ENCODE results near the gene TIPARP.

TIPARP gene

DNA sequence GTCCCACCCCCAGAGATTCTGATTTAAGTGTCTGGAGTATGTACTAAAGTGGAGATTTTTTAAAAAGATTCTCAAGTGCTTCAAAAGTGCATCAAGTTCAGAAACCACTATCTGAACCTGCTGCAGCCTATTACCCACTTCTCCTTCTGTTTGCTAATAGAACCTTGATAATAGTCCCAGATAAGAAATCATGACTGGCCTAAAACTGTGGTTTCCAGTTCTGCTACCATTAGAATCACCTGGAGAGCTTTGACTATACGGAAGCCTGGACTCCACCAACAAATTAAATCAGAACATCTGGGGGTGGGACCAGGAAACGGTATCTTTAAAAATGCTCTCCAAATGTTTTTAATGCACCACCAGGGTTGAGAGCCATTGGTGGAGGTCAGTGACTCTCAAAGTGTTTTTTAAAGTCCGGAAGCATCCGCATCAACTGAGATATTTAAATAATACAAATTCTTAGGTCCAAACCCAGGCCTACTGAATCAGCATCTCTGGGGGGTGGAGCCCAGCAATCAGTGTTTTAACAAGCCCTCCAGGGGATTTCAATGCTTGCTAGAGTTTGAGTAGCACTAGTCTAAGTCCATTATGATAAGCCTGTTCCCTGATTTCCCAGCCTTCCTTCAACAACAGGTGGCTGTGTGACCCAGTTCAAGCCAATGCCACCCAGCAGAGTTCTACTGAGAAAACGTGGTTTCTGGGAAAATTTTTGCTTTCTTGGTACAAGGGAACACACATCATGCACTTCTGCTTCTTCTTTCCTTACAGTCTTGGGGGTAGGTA, 45.4 kb upstream of the TIPARP start:
- no peaks in the 10 kb centered on the region for H3K9me3 ChIP-seq (replicated peaks; ENCODE audit: insufficient read depth, low read length)
- no peaks in the 10 kb centered on the region for H3K27me3 ChIP-seq (replicated peaks; ENCODE audit: insufficient read depth, low read length)
- DNase-seq = no peak
- H4K20me1 ChIP-seq (ENCODE audit: insufficient read depth, low read length) = no peaks in the 10 kb centered on the region
- TF ChIP-seq EZH2phosphoT487 (IDR thresholded peaks at IDR 0.05; ENCODE audit: low read length) (no peak), EZH2 (optimal IDR thresholded peaks at IDR 0.05; ENCODE audit: low read depth, low read length) (no peak)
- TF ChIP-seq, protein P1, sequence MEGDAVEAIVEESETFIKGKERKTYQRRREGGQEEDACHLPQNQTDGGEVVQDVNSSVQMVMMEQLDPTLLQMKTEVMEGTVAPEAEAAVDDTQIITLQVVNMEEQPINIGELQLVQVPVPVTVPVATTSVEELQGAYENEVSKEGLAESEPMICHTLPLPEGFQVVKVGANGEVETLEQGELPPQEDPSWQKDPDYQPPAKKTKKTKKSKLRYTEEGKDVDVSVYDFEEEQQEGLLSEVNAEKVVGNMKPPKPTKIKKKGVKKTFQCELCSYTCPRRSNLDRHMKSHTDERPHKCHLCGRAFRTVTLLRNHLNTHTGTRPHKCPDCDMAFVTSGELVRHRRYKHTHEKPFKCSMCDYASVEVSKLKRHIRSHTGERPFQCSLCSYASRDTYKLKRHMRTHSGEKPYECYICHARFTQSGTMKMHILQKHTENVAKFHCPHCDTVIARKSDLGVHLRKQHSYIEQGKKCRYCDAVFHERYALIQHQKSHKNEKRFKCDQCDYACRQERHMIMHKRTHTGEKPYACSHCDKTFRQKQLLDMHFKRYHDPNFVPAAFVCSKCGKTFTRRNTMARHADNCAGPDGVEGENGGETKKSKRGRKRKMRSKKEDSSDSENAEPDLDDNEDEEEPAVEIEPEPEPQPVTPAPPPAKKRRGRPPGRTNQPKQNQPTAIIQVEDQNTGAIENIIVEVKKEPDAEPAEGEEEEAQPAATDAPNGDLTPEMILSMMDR (IDR thresholded peaks at IDR 0.05; ENCODE audit: low read length) = no peak
- H3K4me3 ChIP-seq (ENCODE audit: low read length) = no peak overlapping the region
- H3K79me2 ChIP-seq (ENCODE audit: low read length) = no peaks in the 10 kb centered on the region
- H3K4me1 ChIP-seq (ENCODE audit: low read length) = peaks cover 10% of the 10 kb centered on the region
- H3K9ac ChIP-seq (ENCODE audit: low read length) = no peak overlapping the region
- H3K27ac ChIP-seq (ENCODE audit: low read length) = no peak overlapping the region
- H2AFZ ChIP-seq (ENCODE audit: low read length) = no peak overlapping the region
- no peak overlapping the region for H3K4me2 ChIP-seq (ENCODE audit: low read depth, low read length)
- no peaks in the 10 kb centered on the region for H3K9me2 ChIP-seq (replicated peaks; ENCODE audit: insufficient read depth, low read length)
- H3K36me3 ChIP-seq (replicated peaks; ENCODE audit: insufficient read depth, low read length) = no peaks in the 10 kb centered on the region
- no peaks in the 10 kb centered on the region for H3F3A ChIP-seq (ENCODE audit: insufficient read depth, low read length)

DNA sequence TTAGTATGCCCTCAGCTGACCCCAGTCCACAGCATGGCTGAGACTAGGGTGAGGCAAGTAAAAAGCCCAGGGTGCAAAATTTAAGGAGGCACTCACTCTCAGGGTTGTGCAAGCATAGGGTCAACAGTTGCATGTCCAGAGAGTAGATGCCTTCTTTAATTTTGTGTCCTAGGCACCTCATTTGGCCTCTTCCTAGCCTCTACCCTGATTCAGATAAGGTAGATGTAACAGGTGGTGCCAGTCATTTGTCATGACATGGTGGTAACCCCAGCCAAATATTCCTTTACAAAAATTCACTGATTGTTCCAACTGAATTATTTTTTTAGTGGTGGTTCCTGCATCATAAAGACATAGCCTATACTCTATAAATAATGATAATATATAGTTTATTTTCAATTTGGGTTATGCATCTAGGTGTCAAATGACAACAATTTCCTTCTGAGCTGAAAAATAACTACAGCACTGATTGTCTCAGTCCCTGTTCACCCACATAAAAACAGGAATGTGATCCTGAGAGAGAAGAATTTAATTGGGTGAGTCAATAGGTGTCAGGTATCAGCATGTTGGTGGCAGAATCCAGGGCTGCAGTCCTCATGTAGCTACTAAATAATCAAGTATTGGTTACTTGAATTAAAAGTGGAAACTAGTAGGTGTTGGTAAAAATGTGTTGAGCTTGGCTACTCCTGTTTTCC, 44.2 kb upstream of the TIPARP start:
- no peaks in the 10 kb centered on the region for H3K79me2 ChIP-seq (ENCODE audit: low read length)
- H3K9me2 ChIP-seq (replicated peaks; ENCODE audit: insufficient read depth, low read length) = no peaks in the 10 kb centered on the region
- no peaks in the 10 kb centered on the region for H4K20me1 ChIP-seq (ENCODE audit: insufficient read depth, low read length)
- no peaks in the 10 kb centered on the region for H3F3A ChIP-seq (ENCODE audit: insufficient read depth, low read length)
- DNase-seq = no peak
- no peak overlapping the region for H3K4me3 ChIP-seq (ENCODE audit: low read length)
- no peaks in the 10 kb centered on the region for H3K9me3 ChIP-seq (replicated peaks; ENCODE audit: insufficient read depth, low read length)
- no peaks in the 10 kb centered on the region for H3K27me3 ChIP-seq (replicated peaks; ENCODE audit: insufficient read depth, low read length)
- no peak overlapping the region for H3K27ac ChIP-seq (ENCODE audit: low read length)
- peaks cover 19% of the 10 kb centered on the region for H3K4me1 ChIP-seq (ENCODE audit: low read length)
- H2AFZ ChIP-seq (ENCODE audit: low read length) = no peak overlapping the region
- no peak for TF ChIP-seq EZH2 (optimal IDR thresholded peaks at IDR 0.05; ENCODE audit: low read depth, low read length)
- TF ChIP-seq EZH2phosphoT487 (IDR thresholded peaks at IDR 0.05; ENCODE audit: low read length) = no peak
- TF ChIP-seq, protein P1 (IDR thresholded peaks at IDR 0.05; ENCODE audit: low read length) = no peak
- H3K9ac ChIP-seq (ENCODE audit: low read length) = no peak overlapping the region
- no peaks in the 10 kb centered on the region for H3K36me3 ChIP-seq (replicated peaks; ENCODE audit: insufficient read depth, low read length)
- H3K4me2 ChIP-seq (ENCODE audit: low read depth, low read length) = no peak overlapping the region

DNA sequence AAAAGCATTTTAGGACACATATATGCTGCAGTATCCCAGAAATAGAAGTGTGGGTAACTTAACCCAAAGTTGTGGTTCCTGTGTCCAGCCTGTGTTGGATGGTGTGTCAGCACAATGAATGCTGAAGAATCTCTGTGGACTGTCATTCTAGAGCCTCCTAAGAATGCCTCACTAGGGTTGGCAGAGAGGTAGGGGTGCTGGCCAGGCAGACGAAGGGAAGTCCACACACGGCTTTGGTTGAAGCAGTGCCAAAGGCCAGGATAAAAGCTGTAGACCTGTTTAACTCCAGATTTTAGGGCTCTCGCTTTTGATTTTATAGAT, 43.7 kb upstream of the TIPARP start:
- no peak for TF ChIP-seq EZH2 (optimal IDR thresholded peaks at IDR 0.05; ENCODE audit: low read depth, low read length)
- TF ChIP-seq EZH2phosphoT487 (IDR thresholded peaks at IDR 0.05; ENCODE audit: low read length) = no peak
- TF ChIP-seq, protein P1 (IDR thresholded peaks at IDR 0.05; ENCODE audit: low read length) = no peak
- H4K20me1 ChIP-seq (ENCODE audit: insufficient read depth, low read length) = no peaks in the 10 kb centered on the region
- no peaks in the 10 kb centered on the region for H3K27me3 ChIP-seq (replicated peaks; ENCODE audit: insufficient read depth, low read length)
- H3K36me3 ChIP-seq (replicated peaks; ENCODE audit: insufficient read depth, low read length) = no peaks in the 10 kb centered on the region
- no peak overlapping the region for H3K4me2 ChIP-seq (ENCODE audit: low read depth, low read length)
- no peaks in the 10 kb centered on the region for H3K79me2 ChIP-seq (ENCODE audit: low read length)
- peaks cover 20% of the 10 kb centered on the region for H3K4me1 ChIP-seq (ENCODE audit: low read length)
- no peak overlapping the region for H2AFZ ChIP-seq (ENCODE audit: low read length)
- no peak overlapping the region for H3K9ac ChIP-seq (ENCODE audit: low read length)
- H3K27ac ChIP-seq (ENCODE audit: low read length) = no peak overlapping the region
- H3K4me3 ChIP-seq (ENCODE audit: low read length) = no peak overlapping the region
- no peaks in the 10 kb centered on the region for H3F3A ChIP-seq (ENCODE audit: insufficient read depth, low read length)
- no peak for DNase-seq
- no peaks in the 10 kb centered on the region for H3K9me3 ChIP-seq (replicated peaks; ENCODE audit: insufficient read depth, low read length)
- H3K9me2 ChIP-seq (replicated peaks; ENCODE audit: insufficient read depth, low read length) = no peaks in the 10 kb centered on the region

Measured in MM.1S (cell line).